GM12874 (cell line): Measurements from ENCODE around the gene CHCHD6.

Experiments
- TF ChIP-seq, protein P1 (sequence below): IDR thresholded peaks from 2 replicates; pipeline ENCODE4 v1.5.1; 2011; ENCODE audit warnings: low read depth, mild to moderate bottlenecking, control low read depth, low read length, moderate library complexity; ENCODE audit not compliant: insufficient read depth

The CHCHD6 gene

DNA sequence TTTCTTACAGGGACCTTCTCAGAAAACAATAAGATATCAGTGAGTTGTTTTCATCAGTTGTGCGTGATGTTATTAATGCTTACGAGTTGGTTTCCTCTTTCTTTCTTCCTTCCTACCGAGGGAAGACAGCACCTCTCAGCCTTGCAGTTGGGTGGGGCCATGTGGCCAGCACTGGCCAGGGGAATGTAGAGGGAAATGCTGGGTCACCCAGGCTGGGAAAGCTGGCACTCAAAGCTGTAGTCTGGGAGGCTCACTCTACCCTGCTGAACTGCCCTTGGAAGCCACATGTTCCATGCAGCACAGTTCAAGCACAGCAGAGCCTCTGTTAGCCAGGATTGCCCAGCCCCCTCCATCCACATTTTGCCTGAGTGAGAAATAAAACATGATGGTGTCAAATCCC, 10.1 kb upstream of the CHCHD6 start:
- TF ChIP-seq, protein P1, sequence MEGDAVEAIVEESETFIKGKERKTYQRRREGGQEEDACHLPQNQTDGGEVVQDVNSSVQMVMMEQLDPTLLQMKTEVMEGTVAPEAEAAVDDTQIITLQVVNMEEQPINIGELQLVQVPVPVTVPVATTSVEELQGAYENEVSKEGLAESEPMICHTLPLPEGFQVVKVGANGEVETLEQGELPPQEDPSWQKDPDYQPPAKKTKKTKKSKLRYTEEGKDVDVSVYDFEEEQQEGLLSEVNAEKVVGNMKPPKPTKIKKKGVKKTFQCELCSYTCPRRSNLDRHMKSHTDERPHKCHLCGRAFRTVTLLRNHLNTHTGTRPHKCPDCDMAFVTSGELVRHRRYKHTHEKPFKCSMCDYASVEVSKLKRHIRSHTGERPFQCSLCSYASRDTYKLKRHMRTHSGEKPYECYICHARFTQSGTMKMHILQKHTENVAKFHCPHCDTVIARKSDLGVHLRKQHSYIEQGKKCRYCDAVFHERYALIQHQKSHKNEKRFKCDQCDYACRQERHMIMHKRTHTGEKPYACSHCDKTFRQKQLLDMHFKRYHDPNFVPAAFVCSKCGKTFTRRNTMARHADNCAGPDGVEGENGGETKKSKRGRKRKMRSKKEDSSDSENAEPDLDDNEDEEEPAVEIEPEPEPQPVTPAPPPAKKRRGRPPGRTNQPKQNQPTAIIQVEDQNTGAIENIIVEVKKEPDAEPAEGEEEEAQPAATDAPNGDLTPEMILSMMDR = no peak

DNA sequence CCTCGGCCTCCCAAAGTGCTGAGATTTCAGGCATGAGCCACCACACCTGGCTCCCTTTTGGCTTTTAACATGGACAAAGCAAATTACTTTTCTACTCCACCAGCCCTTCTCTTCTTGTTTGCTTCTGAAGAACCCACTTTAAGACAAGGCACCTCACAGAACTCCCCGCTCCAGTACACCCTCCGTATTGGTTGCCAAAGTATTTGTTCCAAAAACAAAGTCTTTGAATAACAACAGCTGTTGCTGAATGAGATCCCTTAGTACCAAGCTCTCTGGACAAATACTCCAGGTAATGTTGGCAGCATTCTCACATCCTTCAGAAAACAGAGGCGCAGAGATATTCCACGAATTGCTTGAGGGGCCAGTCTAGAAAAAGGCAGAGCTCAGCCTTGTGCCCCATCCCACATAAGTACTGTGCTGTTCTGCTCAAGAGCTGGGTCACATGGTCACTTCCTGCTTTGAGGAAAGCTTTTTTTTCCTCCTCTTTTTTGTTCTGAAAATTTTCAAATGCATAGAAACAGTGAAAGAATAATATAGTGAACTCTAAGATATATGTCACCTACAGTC, 7.3 kb upstream of the CHCHD6 start:
- TF ChIP-seq, protein P1 = no peak

DNA sequence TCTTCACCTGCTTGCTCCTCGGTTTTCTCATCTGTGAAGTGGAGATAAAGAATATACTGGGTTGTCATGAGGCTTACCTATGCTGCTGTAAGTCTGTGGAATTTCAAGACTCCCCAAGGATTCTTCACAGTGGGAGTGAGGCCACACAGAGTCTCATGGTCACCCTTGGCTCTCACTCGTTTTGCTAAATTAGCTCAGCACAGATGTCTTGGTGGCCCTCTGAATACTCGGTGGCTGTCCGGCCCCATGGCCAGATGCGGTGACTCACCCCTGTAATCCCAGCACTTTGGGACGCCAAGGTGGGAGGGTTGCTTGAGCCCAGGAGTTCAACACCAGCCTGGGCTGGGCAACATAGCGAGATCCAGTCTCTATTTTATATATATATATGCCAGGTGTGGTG, 5.0 kb upstream of the CHCHD6 start:
- TF ChIP-seq, protein P1 = no peak

DNA sequence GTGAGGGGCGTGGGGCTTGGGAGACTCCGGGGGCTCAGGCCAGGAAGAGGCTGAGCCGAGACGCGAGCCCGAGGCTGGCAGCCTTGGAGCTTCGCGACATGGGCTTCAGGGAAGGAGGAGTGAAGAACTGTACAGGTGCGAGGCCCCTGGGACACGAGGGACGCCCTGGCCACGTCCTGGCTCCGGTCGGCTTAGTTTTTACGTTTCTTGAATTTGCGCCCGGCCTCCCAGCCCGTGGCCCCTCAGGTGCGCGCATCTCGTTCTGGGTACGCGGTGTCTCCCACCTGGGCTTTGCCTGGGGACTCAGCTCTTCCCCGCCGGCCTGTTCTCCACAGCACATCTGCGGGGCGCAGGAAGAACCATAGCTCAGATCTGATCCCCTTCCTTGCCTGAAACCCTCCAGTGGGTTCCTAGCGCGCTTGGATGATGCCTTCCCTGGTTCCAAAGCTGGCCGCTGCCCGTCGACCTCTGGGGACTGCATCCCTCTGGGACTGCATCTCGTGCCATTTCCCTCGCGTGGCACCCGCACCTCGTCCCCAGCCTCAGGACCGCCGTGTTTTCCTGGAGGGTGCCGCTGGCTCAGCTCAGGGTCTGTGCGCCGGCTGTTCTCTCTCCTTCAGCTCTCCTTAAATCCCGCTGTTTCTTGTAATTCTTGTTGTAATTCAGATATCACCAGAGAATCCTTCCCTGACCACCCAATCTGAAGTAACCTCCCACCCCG, 614 bp downstream of the CHCHD6 start:
- TF ChIP-seq, protein P1 = no peak

DNA sequence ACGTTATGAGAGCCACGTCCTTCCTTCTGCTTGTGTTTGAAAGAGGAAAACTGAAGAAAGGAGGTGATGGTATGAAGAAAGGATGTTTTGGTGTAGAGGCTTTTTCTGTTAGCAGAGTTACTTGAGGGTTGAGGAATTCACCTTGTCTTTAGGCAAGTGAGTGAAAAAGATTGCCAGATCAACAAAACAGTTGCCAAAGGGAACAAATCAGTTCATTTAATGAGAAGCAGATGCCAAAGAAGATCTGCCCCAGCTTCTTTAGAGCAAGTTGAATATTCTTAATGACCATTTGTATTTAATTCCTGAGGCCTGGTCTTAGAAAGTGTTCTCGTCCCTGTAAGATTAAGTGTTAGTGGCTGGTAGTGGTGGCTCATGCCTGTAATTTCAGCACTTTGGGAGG, 2.6 kb downstream of the CHCHD6 start:
- TF ChIP-seq, protein P1 = no peak

DNA sequence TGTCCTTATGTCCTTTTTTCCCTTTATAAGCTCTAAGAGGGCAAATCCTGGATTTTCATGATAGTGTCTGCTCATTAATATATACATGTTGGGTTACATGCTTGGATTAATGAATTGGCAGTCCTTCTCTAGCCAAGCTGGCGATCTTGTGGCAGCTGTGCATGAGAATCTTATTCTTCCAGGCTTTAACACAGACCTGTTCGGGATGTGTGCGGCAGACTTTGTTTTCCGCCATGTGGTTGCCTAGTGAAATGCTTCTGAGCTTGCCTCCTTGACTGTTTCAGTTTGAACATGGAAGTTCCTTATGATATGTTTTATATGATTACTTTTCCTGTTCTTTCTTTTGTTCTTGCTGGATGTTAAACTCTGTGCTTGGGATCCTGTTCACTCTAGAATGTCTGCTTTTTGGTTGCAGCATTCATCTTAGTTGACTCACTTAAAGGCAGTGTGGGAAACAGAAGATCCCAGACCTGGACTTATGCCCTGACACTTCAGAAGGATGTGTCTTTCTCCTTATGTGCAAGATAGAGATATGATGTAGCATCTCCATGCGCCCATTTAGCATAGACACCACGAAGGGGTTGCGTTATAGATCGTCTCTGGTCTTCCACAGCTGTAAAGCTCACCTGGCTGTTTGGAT, 7.2 kb downstream of the CHCHD6 start:
- TF ChIP-seq, protein P1 = no peak

DNA sequence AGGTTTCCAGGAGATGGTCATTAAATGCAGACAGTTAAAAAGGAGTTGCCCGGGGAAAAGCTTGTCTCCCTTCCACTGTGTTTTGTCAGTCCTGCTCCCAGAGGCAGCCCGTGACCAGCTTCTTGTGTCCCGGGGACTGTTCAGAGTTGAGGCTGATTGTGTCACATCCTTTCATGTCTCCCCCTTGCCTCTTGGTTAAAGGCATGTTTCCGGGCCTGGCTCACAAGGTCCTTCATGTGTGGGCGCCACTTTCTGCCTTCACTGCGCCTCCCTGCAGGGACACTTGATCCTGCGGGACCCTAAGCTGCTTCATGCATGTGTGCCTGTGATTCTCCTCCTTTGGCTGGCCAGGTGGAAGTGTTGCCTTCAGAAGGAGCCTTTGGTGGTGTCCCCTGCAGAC, 9.2 kb downstream of the CHCHD6 start:
- TF ChIP-seq, protein P1 = no peak
